HepG2 (cell line): ENCODE data around the gene SYTL1. TPM values are rescaled to one million over a fixed set of nuclear protein-coding genes. Genes with fewer than 3 reads are reported as not detected.
A peak's percentile ranks its signal among the peaks of the same experiment; 100 is the strongest.

ENCODE experiments used
- CC2D1A ChIP-seq: sonication (generic); formaldehyde crosslinking; IDR thresholded peaks from 2 replicates; pipeline ENCODE4 v1.8.1; 2023; ENCODE audit warnings: mild to moderate bottlenecking, missing genetic modification reagents
- CENPBD1 ChIP-seq: sonication (generic); formaldehyde crosslinking; IDR thresholded peaks from 2 replicates; pipeline ENCODE4 v1.8.0; 2022; ENCODE audit warnings: missing genetic modification reagents, low read depth, mild to moderate bottlenecking, borderline replicate concordance
- CENPT ChIP-seq: sonication (generic); formaldehyde crosslinking; IDR thresholded peaks from 2 replicates; pipeline ENCODE4 v1.8.0; 2022; ENCODE audit warnings: low read depth, mild to moderate bottlenecking, moderate library complexity, missing genetic modification reagents
- NCOA1 ChIP-seq: sonication (generic); formaldehyde crosslinking; IDR thresholded peaks from 2 replicates; pipeline ENCODE4 v1.9.0; 2021; ENCODE audit warnings: missing genetic modification reagents
- NFE2 ChIP-seq: sonication (generic); formaldehyde crosslinking; IDR thresholded peaks from 2 replicates; pipeline ENCODE4 v1.4.0; 2020; ENCODE audit warnings: missing genetic modification reagents
- PHB2 ChIP-seq: fragments of 450-650 bp; IDR thresholded peaks from 2 replicates; pipeline ENCODE4 v1.6.1; 2018; ENCODE audit not compliant: partially characterized antibody
- PRPF4 ChIP-seq: fragments of 200-400 bp; formaldehyde crosslinking; IDR thresholded peaks from 2 replicates; pipeline ENCODE4 v1.6.1; 2016; ENCODE audit warnings: low read length, low read depth; ENCODE audit not compliant: poor library complexity, severe bottlenecking
- SETDB1 ChIP-seq: sonication (generic); formaldehyde crosslinking; IDR thresholded peaks from 2 replicates; pipeline ENCODE4 v1.5.1; 2020; ENCODE audit warnings: missing genetic modification reagents, mild to moderate bottlenecking, borderline replicate concordance
- SP2 ChIP-seq: sonication (generic); formaldehyde crosslinking; IDR thresholded peaks from 2 replicates; pipeline ENCODE4 v1.5.1; 2020; ENCODE audit warnings: mild to moderate bottlenecking, missing genetic modification reagents
- THAP8 ChIP-seq: sonication (generic); formaldehyde crosslinking; IDR thresholded peaks from 2 replicates; pipeline ENCODE4 v1.5.1; 2020; ENCODE audit warnings: missing genetic modification reagents, mild to moderate bottlenecking, borderline replicate concordance
- ZNF577 ChIP-seq: sonication (generic); formaldehyde crosslinking; IDR thresholded peaks from 2 replicates; pipeline ENCODE4 v1.4.0; 2020; ENCODE audit warnings: mild to moderate bottlenecking, low read depth, missing genetic modification reagents, borderline replicate concordance
- ZNF609 ChIP-seq: sonication (generic); formaldehyde crosslinking; IDR thresholded peaks from 2 replicates; pipeline ENCODE4 v1.4.0; 2020; ENCODE audit warnings: mild to moderate bottlenecking, missing genetic modification reagents, borderline replicate concordance
- ZNF773 ChIP-seq: sonication (generic); formaldehyde crosslinking; IDR thresholded peaks from 2 replicates; pipeline ENCODE4 v1.4.0; 2020; ENCODE audit warnings: missing genetic modification reagents, borderline replicate concordance
- ZNF839 ChIP-seq: sonication (generic); formaldehyde crosslinking; IDR thresholded peaks from 2 replicates; pipeline ENCODE4 v1.4.0; 2020; ENCODE audit warnings: missing genetic modification reagents, mild to moderate bottlenecking, borderline replicate concordance
- polyA plus RNA-seq, 8 experiments: library from polyadenylated mRNA; depleted of rRNA in 3 of 8; stranded (reverse) in 7 of 8; unstranded in 1 of 8; fragments of >200 nt; fragmentation: Illumina TruSeq in 4 of 8; extraction: Trizol in 4 of 8; gene quantifications; 2 replicates each; pipeline versions ENCODE4 v1.2.1 to v1.2.3, GENCODE V29; 2011 to 2016; ENCODE audit warnings: low read depth in 4 of 8, missing spikeins in 1 of 8, mixed read lengths in 1 of 8; ENCODE audit not compliant: insufficient read depth in 1 of 8
- total RNA-seq, 5 experiments: library from RNA; depleted of rRNA; stranded (reverse); fragments of >200 nt; fragmentation: Illumina TruSeq; extraction: Trizol; gene quantifications; 2 replicates each; pipeline ENCODE4 v1.2.3, GENCODE V29; 2016; ENCODE audit warnings: low read depth in 1 of 5
- TF ChIP-seq, protein P1 (sequence below): sonication (generic); formaldehyde crosslinking; IDR thresholded peaks from 2 replicates; pipeline ENCODE4 v1.4.0; 2020; ENCODE audit warnings: missing genetic modification reagents
- TF ChIP-seq, protein P2 (sequence below): sonication (generic); formaldehyde crosslinking; IDR thresholded peaks from 2 replicates; pipeline ENCODE4 v1.4.0; 2020; ENCODE audit warnings: mild to moderate bottlenecking, missing genetic modification reagents

SYTL1 gene
- total and polyA plus RNA-seq, 2 of the 13 experiments (the other 11 are each of a cell fraction or from before 2014, with no cell fraction given) = 11.1 to 17.8 TPM

DNA sequence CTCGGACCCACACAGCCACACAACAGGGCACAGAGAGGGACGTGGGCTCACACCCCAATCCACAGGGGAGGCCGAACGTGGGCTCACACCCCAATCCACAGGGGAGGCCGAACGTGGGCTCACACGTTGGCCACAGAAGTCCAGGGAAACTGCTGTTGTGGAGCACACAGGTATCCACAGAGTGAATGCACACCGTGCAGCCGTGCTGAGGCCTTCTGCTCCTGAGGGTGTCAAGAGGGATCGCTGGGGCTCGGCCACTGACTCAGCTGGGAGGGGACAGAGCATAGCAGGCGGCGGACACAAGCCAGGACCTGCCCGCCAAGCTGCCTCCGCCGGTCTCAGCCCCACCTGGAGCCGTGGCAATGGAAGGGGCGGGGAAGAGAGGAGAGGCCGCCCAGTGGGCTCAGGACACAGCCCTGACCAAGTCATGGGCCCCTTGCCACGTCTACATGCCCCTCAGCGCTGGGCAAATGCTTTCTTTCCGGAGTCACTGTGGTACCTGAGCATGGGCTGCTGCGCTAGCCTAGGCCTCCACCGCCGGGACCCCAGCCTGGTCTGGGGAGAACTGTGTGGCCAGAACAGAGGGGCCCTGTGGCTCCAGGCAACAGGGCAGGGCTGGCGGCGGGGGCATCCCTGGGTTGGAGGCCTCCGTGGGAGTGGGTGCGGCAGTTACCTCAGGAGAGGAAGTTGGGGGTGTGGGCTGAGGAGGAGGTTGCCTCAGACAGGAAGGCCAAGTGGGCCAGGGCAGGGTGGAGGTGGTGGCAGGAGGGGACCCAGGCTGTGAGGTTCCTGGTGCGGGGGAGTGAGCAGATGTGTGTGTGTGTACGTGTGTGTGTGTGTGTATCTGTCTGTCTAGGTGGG is 1.2 kb downstream of the SYTL1 start (continued):
- no peak for TF ChIP-seq THAP8 (CRISPR knock-in tag)
- TF ChIP-seq ZNF839 = no peak
- TF ChIP-seq PRPF4 = no peak
- no peak for TF ChIP-seq ZNF609 (CRISPR knock-in tag)
- TF ChIP-seq CC2D1A = no peak
- TF ChIP-seq ZNF773 (CRISPR knock-in tag) = no peak
- TF ChIP-seq PHB2 = no peak
- TF ChIP-seq, protein P1, sequence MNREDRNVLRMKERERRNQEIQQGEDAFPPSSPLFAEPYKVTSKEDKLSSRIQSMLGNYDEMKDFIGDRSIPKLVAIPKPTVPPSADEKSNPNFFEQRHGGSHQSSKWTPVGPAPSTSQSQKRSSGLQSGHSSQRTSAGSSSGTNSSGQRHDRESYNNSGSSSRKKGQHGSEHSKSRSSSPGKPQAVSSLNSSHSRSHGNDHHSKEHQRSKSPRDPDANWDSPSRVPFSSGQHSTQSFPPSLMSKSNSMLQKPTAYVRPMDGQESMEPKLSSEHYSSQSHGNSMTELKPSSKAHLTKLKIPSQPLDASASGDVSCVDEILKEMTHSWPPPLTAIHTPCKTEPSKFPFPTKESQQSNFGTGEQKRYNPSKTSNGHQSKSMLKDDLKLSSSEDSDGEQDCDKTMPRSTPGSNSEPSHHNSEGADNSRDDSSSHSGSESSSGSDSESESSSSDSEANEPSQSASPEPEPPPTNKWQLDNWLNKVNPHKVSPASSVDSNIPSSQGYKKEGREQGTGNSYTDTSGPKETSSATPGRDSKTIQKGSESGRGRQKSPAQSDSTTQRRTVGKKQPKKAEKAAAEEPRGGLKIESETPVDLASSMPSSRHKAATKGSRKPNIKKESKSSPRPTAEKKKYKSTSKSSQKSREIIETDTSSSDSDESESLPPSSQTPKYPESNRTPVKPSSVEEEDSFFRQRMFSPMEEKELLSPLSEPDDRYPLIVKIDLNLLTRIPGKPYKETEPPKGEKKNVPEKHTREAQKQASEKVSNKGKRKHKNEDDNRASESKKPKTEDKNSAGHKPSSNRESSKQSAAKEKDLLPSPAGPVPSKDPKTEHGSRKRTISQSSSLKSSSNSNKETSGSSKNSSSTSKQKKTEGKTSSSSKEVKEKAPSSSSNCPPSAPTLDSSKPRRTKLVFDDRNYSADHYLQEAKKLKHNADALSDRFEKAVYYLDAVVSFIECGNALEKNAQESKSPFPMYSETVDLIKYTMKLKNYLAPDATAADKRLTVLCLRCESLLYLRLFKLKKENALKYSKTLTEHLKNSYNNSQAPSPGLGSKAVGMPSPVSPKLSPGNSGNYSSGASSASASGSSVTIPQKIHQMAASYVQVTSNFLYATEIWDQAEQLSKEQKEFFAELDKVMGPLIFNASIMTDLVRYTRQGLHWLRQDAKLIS (CRISPR knock-in tag) = no peak
- TF ChIP-seq CENPBD1 = no peak; the same call in 1 of the 2 replicates
- TF ChIP-seq NFE2 (CRISPR knock-in tag) = no peak
- no peak for TF ChIP-seq SP2 (CRISPR knock-in tag)
- TF ChIP-seq CENPT (CRISPR knock-in tag) = 0 out of 2 replicates have a peak, but pooled peaks have one; percentile 33
- no peak for TF ChIP-seq ZNF577 (CRISPR knock-in tag)
- TF ChIP-seq SETDB1 (CRISPR knock-in tag) = no peak
- TF ChIP-seq, protein P2, sequence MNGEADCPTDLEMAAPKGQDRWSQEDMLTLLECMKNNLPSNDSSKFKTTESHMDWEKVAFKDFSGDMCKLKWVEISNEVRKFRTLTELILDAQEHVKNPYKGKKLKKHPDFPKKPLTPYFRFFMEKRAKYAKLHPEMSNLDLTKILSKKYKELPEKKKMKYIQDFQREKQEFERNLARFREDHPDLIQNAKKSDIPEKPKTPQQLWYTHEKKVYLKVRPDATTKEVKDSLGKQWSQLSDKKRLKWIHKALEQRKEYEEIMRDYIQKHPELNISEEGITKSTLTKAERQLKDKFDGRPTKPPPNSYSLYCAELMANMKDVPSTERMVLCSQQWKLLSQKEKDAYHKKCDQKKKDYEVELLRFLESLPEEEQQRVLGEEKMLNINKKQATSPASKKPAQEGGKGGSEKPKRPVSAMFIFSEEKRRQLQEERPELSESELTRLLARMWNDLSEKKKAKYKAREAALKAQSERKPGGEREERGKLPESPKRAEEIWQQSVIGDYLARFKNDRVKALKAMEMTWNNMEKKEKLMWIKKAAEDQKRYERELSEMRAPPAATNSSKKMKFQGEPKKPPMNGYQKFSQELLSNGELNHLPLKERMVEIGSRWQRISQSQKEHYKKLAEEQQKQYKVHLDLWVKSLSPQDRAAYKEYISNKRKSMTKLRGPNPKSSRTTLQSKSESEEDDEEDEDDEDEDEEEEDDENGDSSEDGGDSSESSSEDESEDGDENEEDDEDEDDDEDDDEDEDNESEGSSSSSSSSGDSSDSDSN (CRISPR knock-in tag) = peak; percentile 81
- no peak for TF ChIP-seq NCOA1 (CRISPR knock-in tag)
